ENCODE data around the gene CDK17.

DNA sequence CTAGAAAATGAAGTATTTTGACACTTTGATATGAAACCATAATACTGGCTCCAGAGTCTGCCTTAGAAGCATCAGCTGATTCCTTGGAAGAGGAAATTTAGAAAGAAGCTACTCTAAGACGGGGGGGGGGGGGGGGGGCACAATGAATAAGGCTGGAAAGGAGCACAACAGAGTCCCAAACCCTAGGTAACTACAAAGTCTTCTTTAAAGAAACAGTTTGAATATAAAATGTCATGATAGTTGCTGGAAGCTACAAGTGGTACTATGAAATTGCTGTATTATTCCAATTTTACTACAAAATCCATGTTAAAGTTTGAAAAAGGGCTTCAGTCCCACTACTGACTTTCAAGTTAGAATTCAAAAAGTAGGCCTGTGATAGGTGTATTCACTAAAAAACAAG lies 31.6 kb downstream of the CDK17 start:
- no peak for TF ChIP-seq CTCF (IDR thresholded peaks at IDR 0.05)
- no peak for TF ChIP-seq POLR2A (IDR thresholded peaks at IDR 0.05)
- TF ChIP-seq POLR2AphosphoS5 (IDR thresholded peaks at IDR 0.05; ENCODE audit: insufficient read depth in 1 of 2, low read depth in 1 of 2), result no peak
